Fibroblast of mammary gland (primary cell): ENCODE measurements around the gene AARS2.
A peak's percentile ranks its signal among the peaks of the same experiment; 100 is the strongest.
"Not testable (repeated sequence)": the region's sequence is repeated elsewhere in the genome, so short reads cannot be mapped to it uniquely, and the experiment has no call there.

Experiments
- DNase-seq: peaks from one replicate; pipeline ENCODE4 v3.0.0-alpha.2; 2010; ENCODE audit warnings: low read depth
- H3K4me3 ChIP-seq: 2 replicates; pipeline ENCODE4 v1.5.1; 2011; ENCODE audit warnings: low read depth, mild to moderate bottlenecking, low read length, moderate library complexity; ENCODE audit not compliant: control insufficient read depth
- CTCF ChIP-seq: conservative IDR thresholded peaks from 2 replicates; pipeline ENCODE4 v1.5.1; 2011; ENCODE audit warnings: low read depth, low read length, inconsistent platforms; ENCODE audit not compliant: control insufficient read depth, insufficient read depth

The AARS2 gene

GRCh38 chr6:44315951-44316350 is 2.8 kb upstream of the AARS2 start:
- no peak for TF ChIP-seq CTCF
- H3K4me3 ChIP-seq = no peak overlapping the region
- DNase-seq = no peak

DNA sequence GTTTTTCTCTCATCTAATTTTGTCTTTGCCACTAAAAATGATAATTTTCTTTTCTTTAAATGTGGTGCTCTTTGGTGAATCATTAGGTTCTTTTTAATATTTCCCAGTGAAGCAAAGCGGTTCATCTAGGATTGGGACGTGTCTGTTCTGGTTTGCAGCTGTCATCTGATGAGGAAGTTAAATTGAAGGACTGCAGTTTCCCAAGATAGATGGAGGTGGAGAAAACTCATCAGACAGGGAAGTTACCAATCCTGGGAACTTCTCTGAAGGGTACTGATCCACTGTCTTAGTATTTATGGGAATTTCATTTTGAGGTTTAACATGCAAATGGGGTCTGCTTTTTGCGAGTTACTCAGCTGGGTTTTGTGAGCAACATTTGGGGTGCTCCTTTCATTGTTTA is 2.4 kb upstream of the AARS2 start:
- no peak overlapping the region for H3K4me3 ChIP-seq
- DNase-seq = no peak
- no peak for TF ChIP-seq CTCF

GRCh38 chr6:44314657-44315056 is 1.5 kb upstream of the AARS2 start:
- not testable (repeated sequence) for DNase-seq, H3K4me3 ChIP-seq

DNA sequence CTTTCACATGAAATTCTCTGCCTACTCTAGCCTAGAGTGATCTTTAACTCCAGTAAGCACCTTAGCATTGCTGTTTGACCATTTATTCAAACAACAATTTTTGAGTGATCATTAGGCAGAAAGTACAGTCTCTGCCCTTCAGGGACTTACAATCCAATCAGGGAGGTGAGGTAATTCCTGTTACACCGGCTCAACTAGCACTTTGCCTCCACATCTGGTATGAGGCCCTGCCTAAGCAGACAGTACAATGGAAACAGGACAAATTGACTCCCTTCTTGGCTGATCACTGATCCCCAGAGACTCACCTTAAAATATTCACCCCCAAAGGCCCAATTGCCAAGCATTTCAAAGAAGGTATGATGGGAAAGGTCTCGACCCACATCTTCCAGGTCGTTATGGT is 1.4 kb downstream of the AARS2 start:
- no peak for DNase-seq
- H3K4me3 ChIP-seq = peak overlapping the region; percentile 96
- TF ChIP-seq CTCF = no peak

DNA sequence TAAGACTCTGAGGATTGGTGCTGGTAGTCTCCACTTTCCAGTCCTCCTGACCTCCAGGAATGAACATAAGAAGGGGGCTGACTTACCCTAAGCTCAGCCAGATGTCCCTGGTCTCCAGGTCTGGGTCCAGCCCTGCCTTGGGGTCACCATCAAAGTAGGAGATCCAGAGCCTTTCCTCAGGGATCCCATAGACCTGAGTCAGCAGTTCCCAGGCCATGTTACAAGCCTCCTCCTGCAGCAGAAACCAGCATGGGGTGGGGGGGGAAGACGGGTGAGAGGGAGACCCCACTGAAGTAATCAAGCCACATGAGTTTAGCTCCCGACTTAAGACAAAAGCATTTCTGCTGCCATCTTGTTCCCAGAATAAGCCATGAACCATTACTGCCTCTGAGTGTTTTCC is 1.8 kb downstream of the AARS2 start:
- TF ChIP-seq CTCF = no peak
- H3K4me3 ChIP-seq = no peak overlapping the region
- no peak for DNase-seq

- no peak for DNase-seq
- no peak overlapping the region for H3K4me3 ChIP-seq
- TF ChIP-seq CTCF = no peak
Measured at GRCh38 chr6:44310241-44310640, 2.9 kb downstream of the AARS2 start.

DNA sequence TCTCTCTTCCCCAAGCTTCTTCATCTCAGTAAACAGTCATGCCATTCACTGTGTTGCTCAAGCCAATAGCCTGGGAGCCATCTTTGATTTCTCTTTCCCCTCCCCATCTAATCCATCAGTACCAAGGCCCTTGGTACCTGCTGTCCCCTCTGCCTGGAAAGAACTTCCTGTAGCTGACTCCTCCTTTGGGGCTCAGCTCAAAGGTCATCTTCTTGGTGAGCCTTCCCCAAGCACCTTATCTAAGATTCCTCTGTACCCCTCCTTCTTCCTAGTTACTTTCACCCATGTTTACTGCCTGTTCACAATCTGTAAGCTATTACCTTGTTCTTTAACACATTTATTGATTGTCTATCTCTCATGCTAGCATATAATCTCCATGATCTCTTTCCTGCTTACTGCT is 3.5 kb downstream of the AARS2 start:
- H3K4me3 ChIP-seq = no peak overlapping the region
- no peak for DNase-seq
- no peak for TF ChIP-seq CTCF
